Karpas-422 (cell line): ENCODE measurements around the gene AHSG. TPM values are rescaled to one million over a fixed set of nuclear protein-coding genes. Genes with fewer than 3 reads are reported as not detected.

Source experiments
- small RNA-seq: library from RNA; depleted of rRNA; stranded (forward); fragments of <200 nt; gene quantifications from one replicate; pipeline ENCODE3, GENCODE V24; 2014
- total RNA-seq: library from RNA; depleted of rRNA; stranded (reverse); fragments of >200 nt; shearing (Covaris generic); gene quantifications from 2 replicates; pipeline ENCODE4 v1.2.3, GENCODE V29; 2014; ENCODE audit warnings: low replicate concordance; rRNA removed

The AHSG gene
- total RNA-seq, 1 experiment from 2014 or later = not detected

Small RNA genes lying within 50 kb of the gene (small RNA-seq; reads per million reads assigned to genes)
- not detected for gene RF00017

Other genes starting within 250 kb of the AHSG start
- 12.2 and 18.4 TPM in 2 replicates for gene CRYGS, start 68.7 kb upstream of the AHSG start, total RNA-seq
- 20.6 and 38.7 TPM in 2 replicates for gene TBCCD1, start 45.7 kb upstream of the AHSG start, total RNA-seq
- gene DNAJB11, start 42.3 kb upstream of the AHSG start, total RNA-seq = 103 and 127 TPM in 2 replicates
- gene FETUB, start 27.3 kb downstream of the AHSG start, total RNA-seq = not detected in 2 replicates
- not detected in 2 replicates for gene HRG, start 53.0 kb downstream of the AHSG start, total RNA-seq
- gene KNG1, start 104.3 kb downstream of the AHSG start, total RNA-seq = not detected in 2 replicates
- 541 and 657 TPM in 2 replicates for gene EIF4A2, start 170.5 kb downstream of the AHSG start, total RNA-seq
- 59.7 and 80.7 TPM in 2 replicates for gene RFC4, start 193.4 kb downstream of the AHSG start, total RNA-seq
- gene ADIPOQ, start 229.7 kb downstream of the AHSG start, total RNA-seq = not detected in 2 replicates